K562 (cell line): Measurements from ENCODE around the gene ASPA. TPM values are rescaled to one million over a fixed set of nuclear protein-coding genes. Genes with fewer than 3 reads are reported as not detected.

Experiments
- ATAC-seq: fragments of 200-7000 bp; cut with Tn5 transposase; 3 replicates; pipeline ENCODE4 v1.9.1; 2020; ENCODE audit warnings: moderate library complexity
- BruUV-seq: library from RNA; stranded (reverse); fragments of 400-500 nt; replicated peaks from 2 replicates; lab custom pipeline; 2021; lab: Mats Ljungman, UMichigan
- CTCF ChIA-PET: fragments of 300-600 bp; formaldehyde crosslinking; extraction: SDS; loops from one replicate; lab custom pipeline; 2021; ENCODE audit warnings: low intra/inter-chr PET ratio; lab: Yijun Ruan, JAX
- POLR2A ChIA-PET: fragments of 300-600, 350-650 bp; sonication (Branson Sonifier 250); formaldehyde crosslinking; extraction: SDS; loops from one replicate; lab custom pipeline; 2021; ENCODE audit warnings: antibody characterized with exemption, inconsistent platforms; lab: Yijun Ruan, JAX
- DNase-seq, 4 experiments: peaks; one replicate each; pipeline versions ENCODE4 v3.0.0 to v3.0.0-alpha.2; 2011 to 2018; ENCODE audit warnings: low spot score in 3 of 4, mixed read lengths in 3 of 4; ENCODE audit errors: extremely low read depth in 1 of 4
- FAIRE-seq: peaks from 2 replicates; lab custom pipeline; 2011; peaks lifted over from hg19 to GRCh38; lab: Jason Lieb, UNC
- H2AFZ ChIP-seq: 2 replicates; pipeline ENCODE4 v1.6.0; 2011; ENCODE audit warnings: low read depth, low read length, control low read depth, inconsistent platforms
- H3K27ac ChIP-seq: fragments of 200-600 bp; 3 replicates; pipeline ENCODE4 v1.8.0; 2011; ENCODE audit warnings: low read depth, mild to moderate bottlenecking, control low read depth, inconsistent platforms, low read length, moderate library complexity, mixed read lengths; ENCODE audit errors: extremely low read depth
- H3K27me3 ChIP-seq, 2 experiments: fragments of 300-600 bp in 1 of 2; 2 replicates in 1 of 2; 3 replicates in 1 of 2; pipeline versions ENCODE4 v1.6.0 to v1.8.0; 2011; ENCODE audit warnings: inconsistent platforms in 2 of 2, low read length in 2 of 2, mild to moderate bottlenecking in 1 of 2, mixed read lengths in 1 of 2, moderate library complexity in 1 of 2; ENCODE audit not compliant: control insufficient read depth in 2 of 2, insufficient read depth in 2 of 2
- H3K36me3 ChIP-seq: fragments of 300-600 bp; 3 replicates; pipeline ENCODE4 v1.8.0; 2011; ENCODE audit warnings: mild to moderate bottlenecking, low read length, inconsistent platforms; ENCODE audit not compliant: control insufficient read depth, insufficient read depth
- H3K4me1 ChIP-seq, 2 experiments: fragments of 200-600 bp in 1 of 2; replicated peaks in 1 of 2; 2 replicates in 1 of 2; 3 replicates in 1 of 2; pipeline versions ENCODE4 v1.5.1 to v1.8.0; 2011; ENCODE audit warnings: inconsistent platforms in 2 of 2, low read length in 2 of 2, mild to moderate bottlenecking in 1 of 2, mixed read lengths in 1 of 2, moderate library complexity in 1 of 2; ENCODE audit not compliant: control insufficient read depth in 2 of 2, insufficient read depth in 2 of 2
- H3K4me2 ChIP-seq: 2 replicates; pipeline ENCODE4 v1.6.1; 2011; ENCODE audit warnings: low read length, control low read depth, inconsistent platforms, mixed read lengths; ENCODE audit not compliant: insufficient read depth
- H3K4me3 ChIP-seq: fragments of 200-600 bp; sonication (generic), shearing (Covaris generic); 2 replicates; pipeline ENCODE4 v1.5.1; 2016; ENCODE audit warnings: control low read depth, inconsistent platforms
- H3K79me2 ChIP-seq: fragments of 200-600 bp; 3 replicates; pipeline ENCODE4 v1.8.0; 2011; ENCODE audit warnings: low read length, inconsistent platforms; ENCODE audit not compliant: control insufficient read depth, insufficient read depth
- H3K9ac ChIP-seq, 2 experiments: 2 replicates each; pipeline versions ENCODE4 v1.6.0 to v1.6.1; 2011; ENCODE audit warnings: low read depth in 2 of 2, low read length in 2 of 2, control low read depth in 1 of 2, inconsistent platforms in 1 of 2, mild to moderate bottlenecking in 1 of 2, mixed read lengths in 1 of 2; ENCODE audit not compliant: insufficient read depth in 1 of 2
- H3K9me1 ChIP-seq: one replicate; pipeline ENCODE4 v1.6.0; 2011; ENCODE audit warnings: inconsistent platforms, mild to moderate bottlenecking, low read length, moderate library complexity; ENCODE audit not compliant: control insufficient read depth, insufficient read depth
- H3K9me3 ChIP-seq: replicated peaks from 2 replicates; pipeline ENCODE4 v1.5.1; 2011; ENCODE audit warnings: low read depth, low read length, inconsistent platforms; ENCODE audit not compliant: control insufficient read depth, insufficient read depth
- H4K20me1 ChIP-seq: replicated peaks from 2 replicates; pipeline ENCODE4 v1.6.1; 2011; ENCODE audit warnings: low read length, inconsistent platforms, mixed read lengths; ENCODE audit not compliant: control insufficient read depth, insufficient read depth
- DIDO1 ChIP-seq: fragments of 450-650 bp; IDR thresholded peaks from 2 replicates; pipeline ENCODE4 v1.6.1; 2016; ENCODE audit warnings: low read depth, missing biosample characterization, missing genetic modification characterization
- MCM2 ChIP-seq: fragments of 450-650 bp; IDR thresholded peaks from 2 replicates; pipeline ENCODE4 v1.6.1; 2017; ENCODE audit warnings: low read depth, mild to moderate bottlenecking
- TCF3 ChIP-seq: sonication (generic); formaldehyde crosslinking; IDR thresholded peaks from 2 replicates; pipeline ENCODE4 v1.4.0; 2020; ENCODE audit warnings: mild to moderate bottlenecking, missing genetic modification reagents
- WGBS: fragments of 100-300 bp; shearing (Covaris generic); methylation state at CpG from one replicate; pipeline ENCODE4 v1.1.6; 2016; ENCODE audit warnings: low coverage, mixed read lengths; ENCODE audit not compliant: insufficient coverage; ENCODE audit errors: missing lambda C conversion rate; 5-methylcytosine and 5-hydroxymethylcytosine counted together
- in situ Hi-C: fragments of 300-500 bp; cut with MboI; formaldehyde crosslinking; loops from 4 replicates; pipeline ENCODE4 v1.15.0; 2018; ENCODE audit warnings: inconsistent platforms, mixed read lengths
- intact Hi-C: fragments of 100-400 bp; cut with micrococcal nuclease; formaldehyde crosslinking; loops from 2 replicates; pipeline ENCODE4 v1.14.2; 2022
- polyA plus RNA-seq, 8 experiments: library from polyadenylated mRNA; depleted of rRNA in 4 of 8; stranded (reverse) in 5 of 8; unstranded in 3 of 8; fragments of >200 nt; fragmentation: Nextera tagmentation in 2 of 8; fragmentation: Illumina TruSeq in 1 of 8; extraction: Ambion mirVana in 2 of 8; extraction: Trizol in 1 of 8; gene quantifications; 2 replicates each; pipeline versions ENCODE4 v1.2.1 to v1.2.3, GENCODE V29; 2011 to 2014; ENCODE audit warnings: inconsistent platforms in 1 of 8, missing spikeins in 1 of 8
- total RNA-seq, 7 experiments: library from RNA; depleted of rRNA in 6 of 7; stranded (reverse); fragments of >200 nt in 6 of 7; fragmentation: Illumina TruSeq in 2 of 7; extraction: Trizol in 2 of 7; gene quantifications; 2 replicates each; pipeline versions ENCODE4 v1.2.1 to v1.2.3, GENCODE V29; 2011 to 2021; ENCODE audit warnings: low replicate concordance in 1 of 7
- TF ChIP-seq, protein P1 (sequence below), 2 experiments: IDR thresholded peaks; 2 replicates each; pipeline ENCODE4 v1.6.1; 2011; ENCODE audit warnings: borderline replicate concordance in 1 of 2, control low read depth in 1 of 2, low read depth in 1 of 2, low read length in 1 of 2, mild to moderate bottlenecking in 1 of 2, mixed read lengths in 1 of 2, moderate library complexity in 1 of 2; ENCODE audit not compliant: insufficient read depth in 1 of 2, insufficient read length in 1 of 2, poor library complexity in 1 of 2, severe bottlenecking in 1 of 2; ENCODE audit errors: extremely low read depth in 1 of 2
- TF ChIP-seq, protein P2 (sequence below): fragments of 450-650 bp; IDR thresholded peaks from 2 replicates; pipeline ENCODE4 v1.6.1; 2017; ENCODE audit warnings: antibody characterized with exemption
- TF ChIP-seq, protein P3 (sequence below): fragments of 450-650 bp; IDR thresholded peaks from 2 replicates; pipeline ENCODE4 v1.7.0; 2016; ENCODE audit warnings: borderline replicate concordance
- TF ChIP-seq, protein P4 (sequence below): fragments of 450-650 bp; IDR thresholded peaks from 2 replicates; pipeline ENCODE4 v1.6.1; 2014; ENCODE audit warnings: low read depth, mild to moderate bottlenecking, moderate library complexity, borderline replicate concordance
- TF ChIP-seq, protein P5 (sequence below): fragments of 250-450 bp; sonication (Bioruptor Pico); IDR thresholded peaks from 2 replicates; pipeline ENCODE4 v1.4.0; 2020; ENCODE audit warnings: mild to moderate bottlenecking
- TF ChIP-seq, protein P6 (sequence below), 2 experiments: fragments of 150-350 bp in 1 of 2; IDR thresholded peaks; 2 replicates each; pipeline ENCODE4 v1.6.1; 2012 to 2016; ENCODE audit warnings: low read depth in 2 of 2, low read length in 2 of 2, mild to moderate bottlenecking in 1 of 2, moderate library complexity in 1 of 2

Gene ASPA
- total and polyA plus RNA-seq, 9 of the 15 experiments (the other 6 are each of a cell fraction or from before 2014, with no cell fraction given), result not detected

- intact Hi-C loops (no loop called here), in situ Hi-C loops (no loop called here)
- H3K27ac ChIP-seq, result no peak overlapping the region
- no peaks in the 10 kb centered on the region for H3K9me3 ChIP-seq
- no peak for FAIRE-seq
- CTCF ChIA-PET, result no interaction called here
- H3K36me3 ChIP-seq, result no peaks in the 10 kb centered on the region
- no peaks in the 10 kb centered on the region for H3K9me1 ChIP-seq
- no TSS peak for BruUV-seq
- H3K4me2 ChIP-seq, result no peak overlapping the region
- DNase-seq, result no peak
- no peaks in the 10 kb centered on the region for H3K4me1 ChIP-seq
- no peak overlapping the region for H2AFZ ChIP-seq
- ATAC-seq, result no peak
- H3K4me3 ChIP-seq, result no peak overlapping the region
- H4K20me1 ChIP-seq, result no peaks in the 10 kb centered on the region
- 1% methylated on average over 12 of the region's 12 CpGs for WGBS
- no peak overlapping the region for H3K9ac ChIP-seq
- H3K27me3 ChIP-seq, result peaks cover 13 to 56% of the 10 kb centered on the region in 2 experiments; a peak in 4 of 5 replicates
- POLR2A ChIA-PET, result no interaction called here
- H3K79me2 ChIP-seq, result no peaks in the 10 kb centered on the region
- TF ChIP-seq, protein P1, sequence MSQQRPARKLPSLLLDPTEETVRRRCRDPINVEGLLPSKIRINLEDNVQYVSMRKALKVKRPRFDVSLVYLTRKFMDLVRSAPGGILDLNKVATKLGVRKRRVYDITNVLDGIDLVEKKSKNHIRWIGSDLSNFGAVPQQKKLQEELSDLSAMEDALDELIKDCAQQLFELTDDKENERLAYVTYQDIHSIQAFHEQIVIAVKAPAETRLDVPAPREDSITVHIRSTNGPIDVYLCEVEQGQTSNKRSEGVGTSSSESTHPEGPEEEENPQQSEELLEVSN (IDR thresholded peaks at IDR 0.05; ENCODE audit: borderline replicate concordance in 1 of 2, extremely low read depth in 1 of 2, insufficient read depth in 1 of 2, insufficient read length in 1 of 2, low read depth in 1 of 2, low read length in 1 of 2, poor library complexity in 1 of 2, severe bottlenecking in 1 of 2), result no peak
- TF ChIP-seq TCF3 (no peak), DIDO1 (tag) (no peak), MCM2 (no peak)
- TF ChIP-seq, protein P2, sequence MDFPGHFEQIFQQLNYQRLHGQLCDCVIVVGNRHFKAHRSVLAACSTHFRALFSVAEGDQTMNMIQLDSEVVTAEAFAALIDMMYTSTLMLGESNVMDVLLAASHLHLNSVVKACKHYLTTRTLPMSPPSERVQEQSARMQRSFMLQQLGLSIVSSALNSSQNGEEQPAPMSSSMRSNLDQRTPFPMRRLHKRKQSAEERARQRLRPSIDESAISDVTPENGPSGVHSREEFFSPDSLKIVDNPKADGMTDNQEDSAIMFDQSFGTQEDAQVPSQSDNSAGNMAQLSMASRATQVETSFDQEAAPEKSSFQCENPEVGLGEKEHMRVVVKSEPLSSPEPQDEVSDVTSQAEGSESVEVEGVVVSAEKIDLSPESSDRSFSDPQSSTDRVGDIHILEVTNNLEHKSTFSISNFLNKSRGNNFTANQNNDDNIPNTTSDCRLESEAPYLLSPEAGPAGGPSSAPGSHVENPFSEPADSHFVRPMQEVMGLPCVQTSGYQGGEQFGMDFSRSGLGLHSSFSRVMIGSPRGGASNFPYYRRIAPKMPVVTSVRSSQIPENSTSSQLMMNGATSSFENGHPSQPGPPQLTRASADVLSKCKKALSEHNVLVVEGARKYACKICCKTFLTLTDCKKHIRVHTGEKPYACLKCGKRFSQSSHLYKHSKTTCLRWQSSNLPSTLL, result no peak
- TF ChIP-seq, protein P3, sequence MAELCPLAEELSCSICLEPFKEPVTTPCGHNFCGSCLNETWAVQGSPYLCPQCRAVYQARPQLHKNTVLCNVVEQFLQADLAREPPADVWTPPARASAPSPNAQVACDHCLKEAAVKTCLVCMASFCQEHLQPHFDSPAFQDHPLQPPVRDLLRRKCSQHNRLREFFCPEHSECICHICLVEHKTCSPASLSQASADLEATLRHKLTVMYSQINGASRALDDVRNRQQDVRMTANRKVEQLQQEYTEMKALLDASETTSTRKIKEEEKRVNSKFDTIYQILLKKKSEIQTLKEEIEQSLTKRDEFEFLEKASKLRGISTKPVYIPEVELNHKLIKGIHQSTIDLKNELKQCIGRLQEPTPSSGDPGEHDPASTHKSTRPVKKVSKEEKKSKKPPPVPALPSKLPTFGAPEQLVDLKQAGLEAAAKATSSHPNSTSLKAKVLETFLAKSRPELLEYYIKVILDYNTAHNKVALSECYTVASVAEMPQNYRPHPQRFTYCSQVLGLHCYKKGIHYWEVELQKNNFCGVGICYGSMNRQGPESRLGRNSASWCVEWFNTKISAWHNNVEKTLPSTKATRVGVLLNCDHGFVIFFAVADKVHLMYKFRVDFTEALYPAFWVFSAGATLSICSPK, result no peak
- TF ChIP-seq, protein P4, sequence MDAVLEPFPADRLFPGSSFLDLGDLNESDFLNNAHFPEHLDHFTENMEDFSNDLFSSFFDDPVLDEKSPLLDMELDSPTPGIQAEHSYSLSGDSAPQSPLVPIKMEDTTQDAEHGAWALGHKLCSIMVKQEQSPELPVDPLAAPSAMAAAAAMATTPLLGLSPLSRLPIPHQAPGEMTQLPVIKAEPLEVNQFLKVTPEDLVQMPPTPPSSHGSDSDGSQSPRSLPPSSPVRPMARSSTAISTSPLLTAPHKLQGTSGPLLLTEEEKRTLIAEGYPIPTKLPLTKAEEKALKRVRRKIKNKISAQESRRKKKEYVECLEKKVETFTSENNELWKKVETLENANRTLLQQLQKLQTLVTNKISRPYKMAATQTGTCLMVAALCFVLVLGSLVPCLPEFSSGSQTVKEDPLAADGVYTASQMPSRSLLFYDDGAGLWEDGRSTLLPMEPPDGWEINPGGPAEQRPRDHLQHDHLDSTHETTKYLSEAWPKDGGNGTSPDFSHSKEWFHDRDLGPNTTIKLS, result no peak
- TF ChIP-seq, protein P5, sequence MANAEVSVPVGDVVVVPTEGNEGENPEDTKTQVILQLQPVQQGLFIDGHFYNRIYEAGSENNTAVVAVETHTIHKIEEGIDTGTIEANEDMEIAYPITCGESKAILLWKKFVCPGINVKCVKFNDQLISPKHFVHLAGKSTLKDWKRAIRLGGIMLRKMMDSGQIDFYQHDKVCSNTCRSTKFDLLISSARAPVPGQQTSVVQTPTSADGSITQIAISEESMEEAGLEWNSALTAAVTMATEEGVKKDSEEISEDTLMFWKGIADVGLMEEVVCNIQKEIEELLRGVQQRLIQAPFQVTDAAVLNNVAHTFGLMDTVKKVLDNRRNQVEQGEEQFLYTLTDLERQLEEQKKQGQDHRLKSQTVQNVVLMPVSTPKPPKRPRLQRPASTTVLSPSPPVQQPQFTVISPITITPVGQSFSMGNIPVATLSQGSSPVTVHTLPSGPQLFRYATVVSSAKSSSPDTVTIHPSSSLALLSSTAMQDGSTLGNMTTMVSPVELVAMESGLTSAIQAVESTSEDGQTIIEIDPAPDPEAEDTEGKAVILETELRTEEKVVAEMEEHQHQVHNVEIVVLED (CRISPR knock-in tag), result no peak
- TF ChIP-seq, protein P6, sequence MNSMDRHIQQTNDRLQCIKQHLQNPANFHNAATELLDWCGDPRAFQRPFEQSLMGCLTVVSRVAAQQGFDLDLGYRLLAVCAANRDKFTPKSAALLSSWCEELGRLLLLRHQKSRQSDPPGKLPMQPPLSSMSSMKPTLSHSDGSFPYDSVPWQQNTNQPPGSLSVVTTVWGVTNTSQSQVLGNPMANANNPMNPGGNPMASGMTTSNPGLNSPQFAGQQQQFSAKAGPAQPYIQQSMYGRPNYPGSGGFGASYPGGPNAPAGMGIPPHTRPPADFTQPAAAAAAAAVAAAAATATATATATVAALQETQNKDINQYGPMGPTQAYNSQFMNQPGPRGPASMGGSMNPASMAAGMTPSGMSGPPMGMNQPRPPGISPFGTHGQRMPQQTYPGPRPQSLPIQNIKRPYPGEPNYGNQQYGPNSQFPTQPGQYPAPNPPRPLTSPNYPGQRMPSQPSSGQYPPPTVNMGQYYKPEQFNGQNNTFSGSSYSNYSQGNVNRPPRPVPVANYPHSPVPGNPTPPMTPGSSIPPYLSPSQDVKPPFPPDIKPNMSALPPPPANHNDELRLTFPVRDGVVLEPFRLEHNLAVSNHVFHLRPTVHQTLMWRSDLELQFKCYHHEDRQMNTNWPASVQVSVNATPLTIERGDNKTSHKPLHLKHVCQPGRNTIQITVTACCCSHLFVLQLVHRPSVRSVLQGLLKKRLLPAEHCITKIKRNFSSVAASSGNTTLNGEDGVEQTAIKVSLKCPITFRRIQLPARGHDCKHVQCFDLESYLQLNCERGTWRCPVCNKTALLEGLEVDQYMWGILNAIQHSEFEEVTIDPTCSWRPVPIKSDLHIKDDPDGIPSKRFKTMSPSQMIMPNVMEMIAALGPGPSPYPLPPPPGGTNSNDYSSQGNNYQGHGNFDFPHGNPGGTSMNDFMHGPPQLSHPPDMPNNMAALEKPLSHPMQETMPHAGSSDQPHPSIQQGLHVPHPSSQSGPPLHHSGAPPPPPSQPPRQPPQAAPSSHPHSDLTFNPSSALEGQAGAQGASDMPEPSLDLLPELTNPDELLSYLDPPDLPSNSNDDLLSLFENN (IDR thresholded peaks at IDR 0.05; ENCODE audit: low read depth in 2 of 2, low read length in 2 of 2), result no peak
These were observed 50.7 kb downstream of the ASPA start for GRCh38 chr17:3526491-3526890.
